Heart left ventricle (tissue), 16 donors: ENCODE measurements around the gene TCF20. TPM values are rescaled to one million over a fixed set of nuclear protein-coding genes. Genes with fewer than 3 reads are reported as not detected.

Experiments used
- ATAC-seq, 4 donors: fragments of 200-7000 bp; cut with Tn5 transposase; one replicate each; pipeline ENCODE4 v1.9.1; 2020 to 2022; ENCODE audit warnings: moderate library complexity in 4 of 4, mild to moderate bottlenecking in 3 of 4, moderate number of reproducible peaks in 1 of 4
- DNase-seq, 5 donors: peaks; one replicate each; pipeline ENCODE4 v3.0.0-alpha.2; 2020
- H3K27ac ChIP-seq, 12 donors: fragments of 200-600 bp; sonication (generic) in 4 of 12; one replicate each; pipeline versions ENCODE4 v1.5.0 to v1.8.0; 2016 to 2022; ENCODE audit warnings: mild to moderate bottlenecking in 2 of 12
- H3K27me3 ChIP-seq, 9 donors: fragments of 200-600 bp; sonication (generic) in 2 of 9; one replicate each; pipeline versions ENCODE4 v1.5.1 to v1.8.0; 2016 to 2022; ENCODE audit warnings: mild to moderate bottlenecking in 3 of 9
- H3K36me3 ChIP-seq, 9 donors: fragments of 200-600 bp; sonication (generic) in 2 of 9; one replicate each; pipeline versions ENCODE4 v1.5.0 to v1.8.0; 2018 to 2022; ENCODE audit warnings: mild to moderate bottlenecking in 2 of 9
- H3K4me1 ChIP-seq, 12 donors: fragments of 200-600 bp; sonication (generic) in 4 of 12; one replicate each; pipeline versions ENCODE4 v1.5.0 to v1.8.0; 2016 to 2022; ENCODE audit warnings: mild to moderate bottlenecking in 3 of 12
- H3K4me3 ChIP-seq, 12 donors: fragments of 200-600 bp; sonication (generic) in 4 of 12; one replicate each; pipeline versions ENCODE4 v1.5.0 to v1.8.0; 2017 to 2022; ENCODE audit warnings: mild to moderate bottlenecking in 9 of 12, moderate library complexity in 4 of 12
- H3K9me3 ChIP-seq, 12 donors: fragments of 200-600 bp; sonication (generic) in 4 of 12; one replicate each; pipeline versions ENCODE4 v1.5.0 to v1.8.0; 2016 to 2022; ENCODE audit warnings: mild to moderate bottlenecking in 1 of 12
- CTCF ChIP-seq, 12 donors: fragments of 200-600 bp; sonication (generic) in 4 of 12; IDR thresholded peaks; one replicate each; pipeline versions ENCODE4 v1.5.0 to v1.8.0; 2018 to 2022; ENCODE audit warnings: antibody characterized with exemption in 12 of 12, mild to moderate bottlenecking in 5 of 12
- POLR2A ChIP-seq, 2 donors: fragments of 450-650 bp; IDR thresholded peaks; one replicate each; pipeline ENCODE4 v1.6.1; 2017; ENCODE audit warnings: antibody characterized with exemption in 2 of 2, mild to moderate bottlenecking in 2 of 2, moderate library complexity in 2 of 2
- WGBS, 4 donors: extraction: QIAGEN DNeasy Blood & Tissue Kit in 2 of 4; methylation state at CpG; one replicate each; pipeline versions ENCODE4 v1.1.5 to v1.1.7; 2013 to 2018; 5-methylcytosine and 5-hydroxymethylcytosine counted together
- intact Hi-C, 10 donors: fragments of 100-400 bp; cut with DNase I; formaldehyde crosslinking; loops; one replicate each; pipeline versions ENCODE4 v1.11.1 to v1.14.2; 2022
- polyA plus RNA-seq, 2 donors: library from polyadenylated mRNA; stranded (reverse); fragments of 200-250 nt; gene quantifications; one replicate each; pipeline ENCODE4 v1.2.3, GENCODE V29; 2013
- total RNA-seq, 9 donors: library from RNA; depleted of rRNA in 2 of 9; stranded (reverse); fragments of >200 nt in 2 of 9; fragmentation: NEBNext Ultra II Directional in 3 of 9; extraction: Animal tissue kit (Norgen Biotek cat#: 25700) in 3 of 9; gene quantifications; one replicate each; pipeline versions ENCODE4 v1.1.0 to v1.2.4, GENCODE V29; 2016 to 2023
- donor health status: ischemic (EF 13 %, LVEDD 7.1; RV severe dilation, severe dysfunction).
- donor health status: healthy with polysubstance abuse.
- donor health status: DM: no; HTN: yes; CAD: no.
- donor health status: DM: no; HTN: no; CAD: no.
- donor health status: ischemic (EF 25% LVEDD 6.9; RV normal size, moderate dysfunction).
- donor health status: ischemic (EF 25% LVEDD 5.7; RV mildly dilated, moderate dysfunction).
- donor health status: healthy.
- donor health status: DM: yes; HTN: yes; CAD: no.
- donor health status: ischemic (EF 35%, LVEDD 5.7; RV mildly dilated, moderate dysfunction).
- donor health status: nonischemic (EF 11% LVEDD 7.7; RV severe dilation, severe dysfunction).
- donor health status: DM: yes; HTN: yes; CAD: no.
- donor health status: PGD.
- donor health status: ischemic (EF 29% LVEDD 5.4; RV normal size, mild dysfunction).
- donor health status: nonischemic (EF 23%, LVEDD 6.1; RV moderate dilation, normal function).

Gene TCF20
- total and polyA plus RNA-seq, 11 donors: 5.2 to 25.7 (median 15.7) TPM

- DNase-seq (no peak), ATAC-seq (no peak)
- Histone ChIP-seq H3K27me3 (peaks cover 0 to 4% (median 0%) of the 10 kb centered on the region in 9 donors), H3K9me3 (no peaks in the 10 kb centered on the region), H3K4me3 (no peak overlapping the region), H3K36me3 (no peaks in the 10 kb centered on the region), H3K27ac (no peak overlapping the region), H3K4me1 (peaks cover 0 to 18% (median 2%) of the 10 kb centered on the region in 12 donors)
- intact Hi-C loops: loop anchor here in 3 of 10 donors (10.0 kb wide), 2 partner anchors 159 to 201 kb away; partner anchors contain the start of genes NFAM1 (in 2 of the 3), NAGA (in 1 of the 3), PHETA2 (in 1 of the 3) and SMDT1 (in 1 of the 3)
- TF ChIP-seq CTCF (IDR thresholded peaks at IDR 0.05): no peak
- TF ChIP-seq POLR2A (IDR thresholded peaks at IDR 0.05): no peak
- 49 to 59% (median 52%) methylated on average over 5 of the region's 5 CpGs for WGBS, 4 donors
These were observed 5.5 kb upstream of the TCF20 start for GRCh38 chr22:42275970-42276369.

- Histone ChIP-seq H3K27me3 (no peaks in the 10 kb centered on the region), H3K4me3 (no peak overlapping the region), H3K27ac (no peak overlapping the region), H3K4me1 (peaks cover 0 to 22% (median 5%) of the 10 kb centered on the region in 12 donors), H3K9me3 (no peaks in the 10 kb centered on the region), H3K36me3 (no peaks in the 10 kb centered on the region)
- 90 to 96% (median 94%) methylated on average over 10 to 13 of the region's 13 CpGs for WGBS, 4 donors
- DNase-seq (no peak), ATAC-seq (no peak)
- TF ChIP-seq POLR2A (IDR thresholded peaks at IDR 0.05) (no peak), CTCF (IDR thresholded peaks at IDR 0.05) (no peak)
- intact Hi-C loops: loop anchor here in 3 of 10 donors (10.0 kb wide), 2 partner anchors 160 to 200 kb away; partner anchors contain the start of genes NFAM1 (in 2 of the 3), NAGA (in 1 of the 3), PHETA2 (in 1 of the 3) and SMDT1 (in 1 of the 3)
These were observed 4.7 kb upstream of the TCF20 start for GRCh38 chr22:42275176-42275575.

- H3K27me3 ChIP-seq: no peaks in the 10 kb centered on the region
- H3K27ac ChIP-seq: no peak overlapping the region
- H3K4me1 ChIP-seq: peaks cover 2 to 25% (median 8%) of the 10 kb centered on the region in 12 donors
- TF ChIP-seq POLR2A (IDR thresholded peaks at IDR 0.05) (no peak), CTCF (IDR thresholded peaks at IDR 0.05) (no peak)
- H3K36me3 ChIP-seq: no peaks in the 10 kb centered on the region
- intact Hi-C loops: loop anchor here in 5 of 10 donors (5.0 to 10.0 kb wide), 5 partner anchors 107 to 199 kb away; partner anchors contain the start of genes NFAM1 (in 2 of the 5), NAGA (in 1 of the 5), PHETA2 (in 1 of the 5) and SMDT1 (in 1 of the 5)
- 81 to 89% (median 83%) methylated on average over 11 to 13 of the region's 13 CpGs for WGBS, 4 donors
- DNase-seq: no peak
- no peaks in the 10 kb centered on the region for H3K9me3 ChIP-seq
- H3K4me3 ChIP-seq: no peak overlapping the region
- no peak for ATAC-seq
These were observed 3.5 kb upstream of the TCF20 start for GRCh38 chr22:42273855-42274451.

GRCh38 chr22:42272431-42272999 is 2.1 kb upstream of the TCF20 start:
- Histone ChIP-seq H3K27me3 (no peaks in the 10 kb centered on the region), H3K9me3 (no peaks in the 10 kb centered on the region), H3K4me1 (peaks cover 2 to 34% (median 13%) of the 10 kb centered on the region in 12 donors), H3K27ac (no peak overlapping the region), H3K36me3 (no peaks in the 10 kb centered on the region), H3K4me3 (no peak overlapping the region)
- intact Hi-C loops: loop anchor here in 5 of 10 donors (5.0 to 10.0 kb wide), 5 partner anchors 105 to 198 kb away; partner anchors contain the start of genes NFAM1 (in 2 of the 5), NAGA (in 1 of the 5), PHETA2 (in 1 of the 5) and SMDT1 (in 1 of the 5)
- TF ChIP-seq POLR2A (IDR thresholded peaks at IDR 0.05) (no peak), CTCF (IDR thresholded peaks at IDR 0.05) (no peak)
- DNase-seq: no peak
- ATAC-seq: no peak
- 91 to 92% (median 91%) methylated on average over 10 of the region's 10 CpGs for WGBS, 4 donors
